ENCODE measurements around the gene AP2A1.

DNA sequence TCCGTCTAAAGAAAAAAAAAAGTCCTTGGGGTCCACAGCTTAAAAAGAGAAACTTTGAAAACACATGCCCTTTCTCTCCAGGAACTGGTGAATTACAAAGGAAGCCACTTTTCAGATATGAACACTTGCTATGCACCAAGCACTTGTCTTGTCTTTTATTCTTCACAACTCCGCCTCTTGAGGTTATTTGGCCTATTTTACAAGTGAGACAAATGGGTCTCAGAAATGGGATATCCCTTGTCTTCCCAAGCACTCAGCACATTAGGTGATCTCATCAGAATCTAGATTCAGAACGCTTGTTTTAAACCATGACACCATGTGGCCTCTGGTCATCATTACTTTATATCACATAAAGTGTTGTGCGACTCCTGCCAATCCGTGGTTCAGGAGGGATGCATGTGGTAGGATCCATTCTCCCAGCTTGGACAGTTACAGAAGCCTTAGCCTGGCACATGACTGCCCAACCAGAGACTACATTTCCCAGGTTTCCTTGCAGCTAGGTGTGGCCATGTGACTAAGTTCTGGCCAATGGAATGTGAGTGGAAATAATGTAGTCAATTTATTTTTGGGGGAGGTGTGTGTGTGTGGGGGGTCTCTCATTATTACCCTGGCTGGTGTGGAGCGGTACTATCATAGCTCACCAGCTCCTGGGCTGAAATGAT, 17.6 kb upstream of the AP2A1 start:
- TF ChIP-seq EP300 (IDR thresholded peaks at IDR 0.05) (no peak), POLR2A (IDR thresholded peaks at IDR 0.05; ENCODE audit: low read length) (no peak), KDM1A (IDR thresholded peaks at IDR 0.05; ENCODE audit: low read depth) (no peak), JUN (IDR thresholded peaks at IDR 0.05) (no peak), RARB (CRISPR knock-in tag; IDR thresholded peaks at IDR 0.05) (no peak), CEBPB (IDR thresholded peaks at IDR 0.05) (no peak), SMC3 (IDR thresholded peaks at IDR 0.05) (no peak), HEYL (CRISPR knock-in tag; IDR thresholded peaks at IDR 0.05) (no peak)
- TF ChIP-seq, protein P1, sequence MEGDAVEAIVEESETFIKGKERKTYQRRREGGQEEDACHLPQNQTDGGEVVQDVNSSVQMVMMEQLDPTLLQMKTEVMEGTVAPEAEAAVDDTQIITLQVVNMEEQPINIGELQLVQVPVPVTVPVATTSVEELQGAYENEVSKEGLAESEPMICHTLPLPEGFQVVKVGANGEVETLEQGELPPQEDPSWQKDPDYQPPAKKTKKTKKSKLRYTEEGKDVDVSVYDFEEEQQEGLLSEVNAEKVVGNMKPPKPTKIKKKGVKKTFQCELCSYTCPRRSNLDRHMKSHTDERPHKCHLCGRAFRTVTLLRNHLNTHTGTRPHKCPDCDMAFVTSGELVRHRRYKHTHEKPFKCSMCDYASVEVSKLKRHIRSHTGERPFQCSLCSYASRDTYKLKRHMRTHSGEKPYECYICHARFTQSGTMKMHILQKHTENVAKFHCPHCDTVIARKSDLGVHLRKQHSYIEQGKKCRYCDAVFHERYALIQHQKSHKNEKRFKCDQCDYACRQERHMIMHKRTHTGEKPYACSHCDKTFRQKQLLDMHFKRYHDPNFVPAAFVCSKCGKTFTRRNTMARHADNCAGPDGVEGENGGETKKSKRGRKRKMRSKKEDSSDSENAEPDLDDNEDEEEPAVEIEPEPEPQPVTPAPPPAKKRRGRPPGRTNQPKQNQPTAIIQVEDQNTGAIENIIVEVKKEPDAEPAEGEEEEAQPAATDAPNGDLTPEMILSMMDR (IDR thresholded peaks at IDR 0.05): no peak
- TF ChIP-seq, protein P2, sequence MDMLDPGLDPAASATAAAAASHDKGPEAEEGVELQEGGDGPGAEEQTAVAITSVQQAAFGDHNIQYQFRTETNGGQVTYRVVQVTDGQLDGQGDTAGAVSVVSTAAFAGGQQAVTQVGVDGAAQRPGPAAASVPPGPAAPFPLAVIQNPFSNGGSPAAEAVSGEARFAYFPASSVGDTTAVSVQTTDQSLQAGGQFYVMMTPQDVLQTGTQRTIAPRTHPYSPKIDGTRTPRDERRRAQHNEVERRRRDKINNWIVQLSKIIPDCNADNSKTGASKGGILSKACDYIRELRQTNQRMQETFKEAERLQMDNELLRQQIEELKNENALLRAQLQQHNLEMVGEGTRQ (IDR thresholded peaks at IDR 0.05): peak; percentile 90
- TF ChIP-seq, protein P3, sequence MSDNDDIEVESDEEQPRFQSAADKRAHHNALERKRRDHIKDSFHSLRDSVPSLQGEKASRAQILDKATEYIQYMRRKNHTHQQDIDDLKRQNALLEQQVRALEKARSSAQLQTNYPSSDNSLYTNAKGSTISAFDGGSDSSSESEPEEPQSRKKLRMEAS (IDR thresholded peaks at IDR 0.05): no peak
- TF ChIP-seq, protein P4, sequence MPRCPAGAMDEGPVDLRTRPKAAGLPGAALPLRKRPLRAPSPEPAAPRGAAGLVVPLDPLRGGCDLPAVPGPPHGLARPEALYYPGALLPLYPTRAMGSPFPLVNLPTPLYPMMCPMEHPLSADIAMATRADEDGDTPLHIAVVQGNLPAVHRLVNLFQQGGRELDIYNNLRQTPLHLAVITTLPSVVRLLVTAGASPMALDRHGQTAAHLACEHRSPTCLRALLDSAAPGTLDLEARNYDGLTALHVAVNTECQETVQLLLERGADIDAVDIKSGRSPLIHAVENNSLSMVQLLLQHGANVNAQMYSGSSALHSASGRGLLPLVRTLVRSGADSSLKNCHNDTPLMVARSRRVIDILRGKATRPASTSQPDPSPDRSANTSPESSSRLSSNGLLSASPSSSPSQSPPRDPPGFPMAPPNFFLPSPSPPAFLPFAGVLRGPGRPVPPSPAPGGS (IDR thresholded peaks at IDR 0.05): no peak

Data from A549 (cell line).